HG03060 (cell line): ENCODE results near the gene RNASE13.

Experiments
- ATAC-seq: cut with Tn5 transposase; IDR thresholded peaks from one replicate; pipeline ENCODE4 v1.9.1; 2021; ENCODE audit warnings: low read depth, moderate number of reproducible peaks; ENCODE audit not compliant: unreplicated experiment

The RNASE13 gene

GRCh38 chr14:21034707-21035106, at the start of gene RNASE13:
RNASE13 (minus strand) TSS chr14:21034807; CDS start chr14:21034288, 519 bp downstream.
- ATAC-seq = no peak

- ATAC-seq = no peak
Observed at GRCh38 chr14:21084396-21084795, 49.8 kb upstream of the RNASE13 start.

GRCh38 chr14:21083565-21084325, 49.1 kb upstream of the RNASE13 start:
- ATAC-seq = no peak

GRCh38 chr14:21081521-21082142, 47.0 kb upstream of the RNASE13 start:
- no peak for ATAC-seq

- no peak for ATAC-seq
Observed at GRCh38 chr14:21078726-21079125, 44.1 kb upstream of the RNASE13 start.

GRCh38 chr14:21078287-21078686, 43.7 kb upstream of the RNASE13 start:
- ATAC-seq = no peak

GRCh38 chr14:21077672-21078071, 43.1 kb upstream of the RNASE13 start:
- ATAC-seq = no peak

GRCh38 chr14:21075719-21076437, 41.3 kb upstream of the RNASE13 start:
- ATAC-seq = no peak

GRCh38 chr14:21074398-21075272, 40.0 kb upstream of the RNASE13 start:
- no peak for ATAC-seq

- no peak for ATAC-seq
Observed at GRCh38 chr14:21073921-21074320, 39.3 kb upstream of the RNASE13 start.

GRCh38 chr14:21072781-21073339, 38.3 kb upstream of the RNASE13 start:
- ATAC-seq = no peak

GRCh38 chr14:21072031-21072473, 37.4 kb upstream of the RNASE13 start:
- no peak for ATAC-seq

GRCh38 chr14:21071225-21072030, 36.8 kb upstream of the RNASE13 start:
- no peak for ATAC-seq

- ATAC-seq = no peak
Observed at GRCh38 chr14:21070610-21071224, 36.1 kb upstream of the RNASE13 start.

- ATAC-seq = no peak
Observed at GRCh38 chr14:21070083-21070609, 35.5 kb upstream of the RNASE13 start, which contains the start of gene ARHGEF40. ARHGEF40 (plus strand) TSS chr14:21070304; CDS start chr14:21070397, 93 bp downstream.

- no peak for ATAC-seq
Observed at GRCh38 chr14:21069388-21070082, 34.9 kb upstream of the RNASE13 start.

- no peak for ATAC-seq
Observed at GRCh38 chr14:21068521-21069387, 34.1 kb upstream of the RNASE13 start.
